ENCODE data around the gene AFMID. TPM values are rescaled to one million over a fixed set of nuclear protein-coding genes. Genes with fewer than 3 reads are reported as not detected.

AFMID gene
- total and polyA plus RNA-seq, 2 experiments from 2014 or later = 26.6 to 61.2 TPM

DNA sequence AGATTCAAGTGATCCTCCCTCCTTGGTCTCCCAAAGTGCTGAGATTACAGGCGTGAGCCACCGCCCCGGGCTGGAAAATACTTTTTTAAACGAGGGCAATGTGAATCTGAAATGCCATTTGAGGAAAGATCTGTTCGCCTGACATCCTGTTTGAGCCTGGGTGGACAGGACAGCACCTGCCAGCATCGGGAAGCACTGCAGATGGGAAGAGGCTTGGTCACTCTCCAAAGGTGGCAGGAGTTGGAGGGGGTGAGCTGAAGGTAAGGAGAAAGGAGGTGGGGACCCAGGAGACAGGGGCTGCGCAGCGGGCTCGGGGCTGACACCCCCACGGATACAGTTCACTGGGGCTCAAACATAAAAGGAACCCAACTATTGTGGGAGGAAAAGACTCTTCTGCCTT is 22.9 kb downstream of the AFMID start:
- Histone ChIP-seq H3K4me3 (no peak overlapping the region), H3K27me3 (no peaks in the 10 kb centered on the region), H2AFZ (no peak overlapping the region), H3K9me3 (ENCODE audit: low read depth) (no peaks in the 10 kb centered on the region), H3K4me1 (ENCODE audit: insufficient read depth) (no peaks in the 10 kb centered on the region), H3K79me2 (peaks cover 10% of the 10 kb centered on the region), H3K4me2 (no peak overlapping the region), H3K9me2 (replicated peaks; ENCODE audit: insufficient read depth) (no peaks in the 10 kb centered on the region), H3K27ac (no peak overlapping the region), H3K36me3 (replicated peaks; ENCODE audit: insufficient read depth, low read depth) (no peaks in the 10 kb centered on the region), H4K20me1 (ENCODE audit: insufficient read depth, poor library complexity, severe bottlenecking) (no peaks in the 10 kb centered on the region)
- no peak for DNase-seq (ENCODE audit: low spot score)
- TF ChIP-seq EZH2 (IDR thresholded peaks at IDR 0.05; ENCODE audit: borderline replicate concordance) = no peak
- TF ChIP-seq, protein P1, sequence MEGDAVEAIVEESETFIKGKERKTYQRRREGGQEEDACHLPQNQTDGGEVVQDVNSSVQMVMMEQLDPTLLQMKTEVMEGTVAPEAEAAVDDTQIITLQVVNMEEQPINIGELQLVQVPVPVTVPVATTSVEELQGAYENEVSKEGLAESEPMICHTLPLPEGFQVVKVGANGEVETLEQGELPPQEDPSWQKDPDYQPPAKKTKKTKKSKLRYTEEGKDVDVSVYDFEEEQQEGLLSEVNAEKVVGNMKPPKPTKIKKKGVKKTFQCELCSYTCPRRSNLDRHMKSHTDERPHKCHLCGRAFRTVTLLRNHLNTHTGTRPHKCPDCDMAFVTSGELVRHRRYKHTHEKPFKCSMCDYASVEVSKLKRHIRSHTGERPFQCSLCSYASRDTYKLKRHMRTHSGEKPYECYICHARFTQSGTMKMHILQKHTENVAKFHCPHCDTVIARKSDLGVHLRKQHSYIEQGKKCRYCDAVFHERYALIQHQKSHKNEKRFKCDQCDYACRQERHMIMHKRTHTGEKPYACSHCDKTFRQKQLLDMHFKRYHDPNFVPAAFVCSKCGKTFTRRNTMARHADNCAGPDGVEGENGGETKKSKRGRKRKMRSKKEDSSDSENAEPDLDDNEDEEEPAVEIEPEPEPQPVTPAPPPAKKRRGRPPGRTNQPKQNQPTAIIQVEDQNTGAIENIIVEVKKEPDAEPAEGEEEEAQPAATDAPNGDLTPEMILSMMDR (IDR thresholded peaks at IDR 0.05; ENCODE audit: poor library complexity) = no peak
- no peak for TF ChIP-seq EZH2phosphoT487 (IDR thresholded peaks at IDR 0.05; ENCODE audit: low read depth, severe bottlenecking, unreplicated experiment)
- 92% methylated on average over 10 of the region's 10 CpGs for WGBS (ENCODE audit: low lambda C conversion rate, missing lambda C conversion rate)

DNA sequence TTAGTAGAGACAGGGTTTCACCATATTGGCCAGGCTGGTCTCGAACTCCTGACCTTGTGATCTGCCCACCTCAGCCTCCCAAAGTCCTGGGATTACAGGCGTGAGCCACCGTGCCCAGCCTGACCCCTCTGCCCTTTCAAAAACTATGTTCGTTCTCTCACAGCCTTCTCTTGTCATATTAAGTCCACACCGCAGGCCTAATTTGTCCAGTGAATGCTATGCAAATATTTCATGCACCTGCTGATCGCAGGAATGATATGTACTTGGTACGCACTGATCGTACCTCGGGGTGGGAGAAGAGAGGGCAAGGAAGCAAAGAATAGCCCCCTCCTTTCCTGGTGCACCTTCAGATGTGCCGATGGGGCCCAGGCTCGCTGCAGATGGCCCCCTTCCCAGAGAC is 23.9 kb downstream of the AFMID start:
- H3K9me2 ChIP-seq (replicated peaks; ENCODE audit: insufficient read depth) = no peaks in the 10 kb centered on the region
- H3K4me2 ChIP-seq = no peak overlapping the region
- no peaks in the 10 kb centered on the region for H3K36me3 ChIP-seq (replicated peaks; ENCODE audit: insufficient read depth, low read depth)
- H2AFZ ChIP-seq = no peak overlapping the region
- TF ChIP-seq EZH2phosphoT487 (IDR thresholded peaks at IDR 0.05; ENCODE audit: low read depth, severe bottlenecking, unreplicated experiment) = no peak
- TF ChIP-seq, protein P1 (IDR thresholded peaks at IDR 0.05; ENCODE audit: poor library complexity) = no peak
- TF ChIP-seq EZH2 (IDR thresholded peaks at IDR 0.05; ENCODE audit: borderline replicate concordance) = no peak
- DNase-seq (ENCODE audit: low spot score) = no peak
- no peaks in the 10 kb centered on the region for H3K9me3 ChIP-seq (ENCODE audit: low read depth)
- no peaks in the 10 kb centered on the region for H4K20me1 ChIP-seq (ENCODE audit: insufficient read depth, poor library complexity, severe bottlenecking)
- H3K27ac ChIP-seq = no peak overlapping the region
- no peak overlapping the region for H3K4me3 ChIP-seq
- WGBS (ENCODE audit: low lambda C conversion rate, missing lambda C conversion rate) = 73% methylated on average over 11 of the region's 11 CpGs
- no peaks in the 10 kb centered on the region for H3K27me3 ChIP-seq
- no peaks in the 10 kb centered on the region for H3K4me1 ChIP-seq (ENCODE audit: insufficient read depth)
- H3K79me2 ChIP-seq = peaks cover 18% of the 10 kb centered on the region

DNA sequence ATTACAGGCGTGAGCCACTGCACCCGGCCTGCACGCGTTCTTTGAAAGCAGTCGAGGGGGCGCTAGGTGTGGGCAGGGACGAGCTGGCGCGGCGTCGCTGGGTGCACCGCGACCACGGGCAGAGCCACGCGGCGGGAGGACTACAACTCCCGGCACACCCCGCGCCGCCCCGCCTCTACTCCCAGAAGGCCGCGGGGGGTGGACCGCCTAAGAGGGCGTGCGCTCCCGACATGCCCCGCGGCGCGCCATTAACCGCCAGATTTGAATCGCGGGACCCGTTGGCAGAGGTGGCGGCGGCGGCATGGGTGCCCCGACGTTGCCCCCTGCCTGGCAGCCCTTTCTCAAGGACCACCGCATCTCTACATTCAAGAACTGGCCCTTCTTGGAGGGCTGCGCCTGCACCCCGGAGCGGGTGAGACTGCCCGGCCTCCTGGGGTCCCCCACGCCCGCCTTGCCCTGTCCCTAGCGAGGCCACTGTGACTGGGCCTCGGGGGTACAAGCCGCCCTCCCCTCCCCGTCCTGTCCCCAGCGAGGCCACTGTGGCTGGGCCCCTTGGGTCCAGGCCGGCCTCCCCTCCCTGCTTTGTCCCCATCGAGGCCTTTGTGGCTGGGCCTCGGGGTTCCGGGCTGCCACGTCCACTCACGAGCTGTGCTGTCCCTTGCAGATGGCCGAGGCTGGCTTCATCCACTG is 27.0 kb downstream of the AFMID start, which contains the start of gene BIRC5:
BIRC5 (plus strand) TSS at position 238 of the 690 bp plus-strand sequence; CDS start at position 302, 64 bp downstream.
- DNase-seq (ENCODE audit: low spot score) = peak; percentile 97
- WGBS (ENCODE audit: low lambda C conversion rate, missing lambda C conversion rate) = 2% methylated on average over 59 of the region's 60 CpGs
- H3K36me3 ChIP-seq (replicated peaks; ENCODE audit: insufficient read depth, low read depth) = no peaks in the 10 kb centered on the region
- no peaks in the 10 kb centered on the region for H3K27me3 ChIP-seq
- no peaks in the 10 kb centered on the region for H4K20me1 ChIP-seq (ENCODE audit: insufficient read depth, poor library complexity, severe bottlenecking)
- no peaks in the 10 kb centered on the region for H3K4me1 ChIP-seq (ENCODE audit: insufficient read depth)
- H3K4me3 ChIP-seq = peak within 1 kb of the TSS; percentile 87
- no peak within 1 kb of the TSS for H3K27ac ChIP-seq
- TF ChIP-seq EZH2 (IDR thresholded peaks at IDR 0.05; ENCODE audit: borderline replicate concordance) (no peak), EZH2phosphoT487 (IDR thresholded peaks at IDR 0.05; ENCODE audit: low read depth, severe bottlenecking, unreplicated experiment) (no peak)
- TF ChIP-seq, protein P1 (IDR thresholded peaks at IDR 0.05; ENCODE audit: poor library complexity) = no peak
- peak within 1 kb of the TSS; percentile 99 for H3K4me2 ChIP-seq
- H3K9me3 ChIP-seq (ENCODE audit: low read depth) = no peaks in the 10 kb centered on the region
- H3K9me2 ChIP-seq (replicated peaks; ENCODE audit: insufficient read depth) = no peaks in the 10 kb centered on the region
- H2AFZ ChIP-seq = peak within 1 kb of the TSS; percentile 89
- peaks cover 29% of the 10 kb centered on the region for H3K79me2 ChIP-seq
